Measurements from ENCODE around the gene GPATCH4. TPM values are rescaled to one million over a fixed set of nuclear protein-coding genes. Genes with fewer than 3 reads are reported as not detected.

GPATCH4 gene
- total RNA-seq, 1 experiment from 2014 or later, result 71.7 TPM

- Histone ChIP-seq H3K79me1 (ENCODE audit: insufficient read depth, low read depth, low read length, poor library complexity, severe bottlenecking) (no peaks in the 10 kb centered on the region), H4K91ac (ENCODE audit: insufficient read length, low read depth, low read length) (no peak overlapping the region), H2AFZ (ENCODE audit: low read length) (no peak overlapping the region), H2BK12ac (ENCODE audit: insufficient read length, low read depth, low read length) (no peak overlapping the region), H3K23me2 (ENCODE audit: insufficient read length, low read depth, low read length, poor library complexity, severe bottlenecking) (no peaks in the 10 kb centered on the region), H2BK15ac (ENCODE audit: low read depth, low read length) (no peak overlapping the region), H4K5ac (ENCODE audit: insufficient read length, low read depth, low read length) (no peak overlapping the region), H4K20me1 (ENCODE audit: control insufficient read depth, insufficient read depth, insufficient read length) (no peaks in the 10 kb centered on the region), H2BK120ac (ENCODE audit: low read depth, low read length, poor library complexity, severe bottlenecking) (no peak overlapping the region), H4K8ac (replicated peaks; ENCODE audit: insufficient read length, low read depth, low read length) (no peak overlapping the region), H3K23ac (ENCODE audit: insufficient read length, low read depth, low read length) (no peak overlapping the region), H3K27ac (ENCODE audit: insufficient read length, low read depth, low read length) (no peak overlapping the region), H3K18ac (ENCODE audit: insufficient read length, low read depth, low read length) (no peak overlapping the region), H3K4ac (ENCODE audit: low read depth, low read length) (no peak overlapping the region), H3K79me2 (ENCODE audit: insufficient read depth, low read length) (no peaks in the 10 kb centered on the region), H3K9me3 (ENCODE audit: control insufficient read depth, low read depth, low read length) (no peaks in the 10 kb centered on the region), H2BK5ac (ENCODE audit: insufficient read length, low read length) (no peak overlapping the region), H3K9ac (ENCODE audit: extremely low read depth, insufficient read length, low read length) (no peak overlapping the region), H3T11ph (ENCODE audit: low read length) (no peak overlapping the region), H3K56ac (ENCODE audit: insufficient read length, low read depth, low read length) (no peak overlapping the region), H2AK5ac (ENCODE audit: insufficient read length, low read length) (no peak overlapping the region), H2BK20ac (ENCODE audit: low read depth, low read length, poor library complexity, severe bottlenecking) (no peak overlapping the region), H3K27me3 (ENCODE audit: insufficient read depth, low read length) (no peaks in the 10 kb centered on the region), H3K4me2 (ENCODE audit: insufficient read depth, insufficient read length, low read length) (no peak overlapping the region), H3K4me1 (ENCODE audit: insufficient read depth, low read length) (no peaks in the 10 kb centered on the region), H3K14ac (ENCODE audit: insufficient read depth, low read length) (no peak overlapping the region)
- no peak overlapping the region for H3K4me3 Mint-ChIP-seq
- no peak overlapping the region for H3K27ac Mint-ChIP-seq
- H3K27me3 Mint-ChIP-seq (ENCODE audit: low read depth), result no peaks in the 10 kb centered on the region
- DNase-seq, result no peak
- H3K4me1 Mint-ChIP-seq, result no peaks in the 10 kb centered on the region
- WGBS (ENCODE audit: extremely low coverage, insufficient read length, low lambda C conversion rate), result no CpG with 5 or more reads among the region's 8 CpGs
- H3K36me3 Mint-ChIP-seq (ENCODE audit: insufficient read depth in 1 of 3, low read depth in 3 of 3), result peaks cover 14 to 60% (median 48%) of the 10 kb centered on the region in 3 experiments; a peak in 6 of 7 replicates
- no peaks in the 10 kb centered on the region for H3K9me3 Mint-ChIP-seq
- no peak for TF ChIP-seq CTCF (conservative IDR thresholded peaks at IDR 0.05)
Measured at GRCh38 chr1:156554971-156555370, 46.3 kb downstream of the GPATCH4 start.
